AG09319 (cell line): ENCODE measurements around the gene SCAMP3.

Source experiments
- DNase-seq: peaks from one replicate; pipeline ENCODE4 v3.0.0-alpha.2; 2010; ENCODE audit warnings: low read depth; ENCODE audit errors: extremely low read depth
- CTCF ChIP-seq: IDR thresholded peaks from 2 replicates; pipeline ENCODE4 v1.5.1; 2011; ENCODE audit warnings: low read depth, mild to moderate bottlenecking, inconsistent platforms, low read length, moderate library complexity

The SCAMP3 gene

DNA sequence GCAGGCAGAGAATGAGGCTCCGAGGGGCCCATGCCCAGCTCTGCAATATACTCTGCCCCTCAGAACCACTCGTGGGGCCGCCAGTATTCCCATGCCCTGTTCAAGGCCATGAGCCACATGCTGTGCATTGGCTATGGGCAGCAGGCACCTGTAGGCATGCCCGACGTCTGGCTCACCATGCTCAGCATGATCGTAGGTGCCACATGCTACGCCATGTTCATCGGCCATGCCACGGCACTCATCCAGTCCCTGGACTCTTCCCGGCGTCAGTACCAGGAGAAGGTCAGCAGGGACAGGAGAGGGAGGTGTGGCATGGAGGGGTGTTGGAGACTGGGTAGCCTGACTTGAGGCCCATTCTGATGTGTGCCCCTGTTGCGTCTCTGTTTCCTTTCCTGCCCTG, 22.3 kb upstream of the SCAMP3 start:
- TF ChIP-seq CTCF: no peak

GRCh38 chr1:155282488-155283091, 20.4 kb upstream of the SCAMP3 start:
- no peak for DNase-seq
- TF ChIP-seq CTCF: no peak

More for the DNA sequence above, 22.3 kb upstream of the SCAMP3 start:
- no peak for DNase-seq

- TF ChIP-seq CTCF: no peak
- DNase-seq: no peak
Observed at GRCh38 chr1:155279268-155279667, 17.1 kb upstream of the SCAMP3 start.

DNA sequence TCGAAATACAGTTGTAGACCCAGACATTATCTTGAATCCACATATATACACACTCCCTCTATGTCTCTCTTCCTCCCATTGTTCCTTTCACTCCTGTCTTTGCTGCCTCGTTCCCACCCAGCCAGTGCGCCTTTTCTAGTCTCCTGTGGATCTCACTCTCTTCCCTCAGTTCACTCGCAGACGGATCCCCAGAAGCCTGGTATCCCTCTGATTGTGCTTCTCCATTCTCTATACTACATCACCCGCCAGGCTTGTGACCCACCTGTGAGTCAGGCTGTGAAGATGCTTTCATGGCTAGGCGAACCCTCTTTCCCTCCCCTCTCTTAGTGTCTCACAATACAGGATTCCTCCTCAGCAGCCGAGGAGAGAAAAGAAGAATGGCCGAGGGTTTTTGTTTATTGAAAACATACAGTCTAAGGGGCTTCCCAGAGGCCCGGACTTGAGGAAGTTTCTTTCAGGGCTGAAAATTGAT, 16.6 kb upstream of the SCAMP3 start:
- TF ChIP-seq CTCF: no peak
- no peak for DNase-seq

- TF ChIP-seq CTCF: peak; percentile 20
- no peak for DNase-seq
Observed at GRCh38 chr1:155277902-155278688, 15.9 kb upstream of the SCAMP3 start.

DNA sequence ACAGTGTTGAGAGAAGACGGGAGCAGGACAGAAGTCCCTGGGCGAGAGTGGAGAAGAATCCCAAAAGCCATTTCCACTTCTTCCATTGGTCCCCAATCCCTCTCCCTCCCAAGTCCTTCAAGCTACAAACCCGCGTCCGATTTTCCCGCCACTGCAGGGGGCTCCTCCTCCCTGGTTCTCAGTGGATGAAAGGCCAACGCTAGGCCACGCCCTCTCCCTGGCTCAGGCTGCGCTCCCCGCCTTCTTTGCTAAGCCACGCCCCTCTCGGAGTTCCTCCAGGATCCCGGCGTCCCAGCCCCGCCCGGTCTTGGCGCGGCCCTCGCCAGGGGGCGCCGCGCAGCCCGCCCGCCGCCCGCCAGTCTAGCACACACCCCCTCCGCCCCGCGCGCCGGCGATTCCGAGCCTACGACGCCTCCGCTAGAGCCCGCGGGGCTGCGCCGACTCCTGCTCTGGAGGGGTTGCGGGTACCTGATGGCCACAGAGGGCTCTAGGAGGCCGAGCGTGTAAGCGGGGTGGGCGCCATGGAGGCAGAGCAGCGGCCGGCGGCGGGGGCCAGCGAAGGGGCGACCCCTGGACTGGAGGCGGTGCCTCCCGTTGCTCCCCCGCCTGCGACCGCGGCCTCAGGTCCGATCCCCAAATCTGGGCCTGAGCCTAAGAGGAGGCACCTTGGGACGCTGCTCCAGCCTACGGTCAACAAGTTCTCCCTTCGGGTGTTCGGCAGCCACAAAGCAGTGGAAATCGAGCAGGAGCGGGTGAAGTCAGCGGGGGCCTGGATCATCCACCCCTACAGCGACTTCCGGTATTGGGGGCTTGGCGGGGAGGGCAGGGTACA, 15.1 kb upstream of the SCAMP3 start, which contains the start of gene HCN3:
HCN3 (plus strand) TSS at position 394 of the 832 bp plus-strand sequence; CDS start at position 522, 128 bp downstream.
- DNase-seq: peak; percentile 87
- peak; percentile 37 for TF ChIP-seq CTCF
